HCT116 (cell line): ENCODE measurements around the gene PCDH17.

Experiments
- ATF3 ChIP-seq: IDR thresholded peaks from 2 replicates; pipeline ENCODE4 v1.6.1; 2012
- CEBPB ChIP-seq: IDR thresholded peaks from 2 replicates; pipeline ENCODE4 v1.6.1; 2012; ENCODE audit warnings: low read depth
- ELF1 ChIP-seq: IDR thresholded peaks from 2 replicates; pipeline ENCODE4 v1.6.1; 2012; ENCODE audit warnings: low read depth, borderline replicate concordance
- JUND ChIP-seq: IDR thresholded peaks from 2 replicates; pipeline ENCODE4 v1.6.1; 2012
- POLR2A ChIP-seq: IDR thresholded peaks from 2 replicates; pipeline ENCODE4 v1.7.0; 2011; ENCODE audit warnings: borderline replicate concordance; ENCODE audit not compliant: insufficient read depth, insufficient read length; ENCODE audit errors: extremely low read depth
- SRF ChIP-seq: IDR thresholded peaks from 2 replicates; pipeline ENCODE4 v1.6.1; 2012; ENCODE audit warnings: low read depth
- ZBTB33 ChIP-seq: IDR thresholded peaks from 2 replicates; pipeline ENCODE4 v1.6.1; 2011; ENCODE audit warnings: mild to moderate bottlenecking, low read length, moderate library complexity; ENCODE audit not compliant: insufficient replicate concordance; ENCODE audit errors: extremely low read depth
- ZNF274 ChIP-seq: fragments of 200-500 bp; sonication (Bioruptor generic); IDR thresholded peaks from 2 replicates; pipeline ENCODE4 v1.6.1; 2014; ENCODE audit warnings: mild to moderate bottlenecking, low read depth, low read length, inconsistent platforms
- TF ChIP-seq, protein P1 (sequence below), 3 experiments: fragments of 200-600 bp in 1 of 3; sonication (generic) in 1 of 3; IDR thresholded peaks in 2 of 3; conservative IDR thresholded peaks in 1 of 3; 2 replicates each; pipeline ENCODE4 v1.5.1; 2012 to 2017; ENCODE audit warnings: low read depth in 2 of 3, low read length in 2 of 3, antibody characterized with exemption in 1 of 3, borderline replicate concordance in 1 of 3, control low read depth in 1 of 3, mild to moderate bottlenecking in 1 of 3, mixed read lengths in 1 of 3, mixed run types in 1 of 3, moderate library complexity in 1 of 3; ENCODE audit not compliant: insufficient read depth in 1 of 3

- TF ChIP-seq SRF: no peak
- TF ChIP-seq, protein P1, sequence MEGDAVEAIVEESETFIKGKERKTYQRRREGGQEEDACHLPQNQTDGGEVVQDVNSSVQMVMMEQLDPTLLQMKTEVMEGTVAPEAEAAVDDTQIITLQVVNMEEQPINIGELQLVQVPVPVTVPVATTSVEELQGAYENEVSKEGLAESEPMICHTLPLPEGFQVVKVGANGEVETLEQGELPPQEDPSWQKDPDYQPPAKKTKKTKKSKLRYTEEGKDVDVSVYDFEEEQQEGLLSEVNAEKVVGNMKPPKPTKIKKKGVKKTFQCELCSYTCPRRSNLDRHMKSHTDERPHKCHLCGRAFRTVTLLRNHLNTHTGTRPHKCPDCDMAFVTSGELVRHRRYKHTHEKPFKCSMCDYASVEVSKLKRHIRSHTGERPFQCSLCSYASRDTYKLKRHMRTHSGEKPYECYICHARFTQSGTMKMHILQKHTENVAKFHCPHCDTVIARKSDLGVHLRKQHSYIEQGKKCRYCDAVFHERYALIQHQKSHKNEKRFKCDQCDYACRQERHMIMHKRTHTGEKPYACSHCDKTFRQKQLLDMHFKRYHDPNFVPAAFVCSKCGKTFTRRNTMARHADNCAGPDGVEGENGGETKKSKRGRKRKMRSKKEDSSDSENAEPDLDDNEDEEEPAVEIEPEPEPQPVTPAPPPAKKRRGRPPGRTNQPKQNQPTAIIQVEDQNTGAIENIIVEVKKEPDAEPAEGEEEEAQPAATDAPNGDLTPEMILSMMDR (IDR thresholded peaks at IDR 0.05 in 2 of 3, conservative IDR thresholded peaks at IDR 0.05 in 1 of 3; ENCODE audit: borderline replicate concordance in 1 of 3, insufficient read depth in 1 of 3, low read depth in 2 of 3, low read length in 2 of 3): no peak
- no peak for TF ChIP-seq ATF3
- no peak for TF ChIP-seq ZBTB33
- no peak for TF ChIP-seq CEBPB
- no peak for TF ChIP-seq JUND
- TF ChIP-seq POLR2A: no peak
- TF ChIP-seq ELF1: no peak
- TF ChIP-seq ZNF274: no peak
These were observed 95.4 kb downstream of the PCDH17 start for GRCh38 chr13:57726981-57727380.
